ENCODE data around the gene GBA2. TPM values are rescaled to one million over a fixed set of nuclear protein-coding genes. Genes with fewer than 3 reads are reported as not detected.
A peak's percentile ranks its signal among the peaks of the same experiment; 100 is the strongest.

The GBA2 gene
- total and polyA plus RNA-seq, 2 experiments from 2014 or later = 32.1 to 80.1 TPM

GRCh38 chr9:35746583-35746982 lies 2.4 kb downstream of the GBA2 start (continued):
- TF ChIP-seq ZNF462 (CRISPR knock-in tag; IDR thresholded peaks at IDR 0.05) = no peak

- peaks cover 13% of the 10 kb centered on the region for H3F3A ChIP-seq (replicated peaks; ENCODE audit: low read depth)
- peaks cover 41% of the 10 kb centered on the region for H3K79me2 ChIP-seq (replicated peaks; ENCODE audit: insufficient read depth)
- peak overlapping the region; percentile 93; the same call in 2 of the 3 replicates for H3K4me3 Mint-ChIP-seq
- H3K27ac Mint-ChIP-seq = no peak overlapping the region
- H3K4me2 ChIP-seq = peak overlapping the region; percentile 99
- peaks cover 24% of the 10 kb centered on the region for H3K4me1 Mint-ChIP-seq
- no peaks in the 10 kb centered on the region for H3K9me3 Mint-ChIP-seq
- ATAC-seq = no peak
- no peaks in the 10 kb centered on the region for H3K9me2 ChIP-seq (ENCODE audit: insufficient read depth)
- no peak overlapping the region for H3K27ac ChIP-seq (ENCODE audit: low read depth)
- H3K4me3 ChIP-seq = peak overlapping the region; percentile 100
- H4K20me1 ChIP-seq (replicated peaks; ENCODE audit: insufficient read depth) = peaks cover 38% of the 10 kb centered on the region
- H3K27me3 ChIP-seq (ENCODE audit: insufficient read depth) = no peaks in the 10 kb centered on the region
- H3K27me3 Mint-ChIP-seq (ENCODE audit: insufficient read depth, low read depth, poor library complexity) = peaks cover 3% of the 10 kb centered on the region
- H2AFZ ChIP-seq = no peak overlapping the region
- peaks cover 49% of the 10 kb centered on the region for H3K36me3 Mint-ChIP-seq (ENCODE audit: low read depth)
- H3K36me3 ChIP-seq (ENCODE audit: insufficient read depth) = peaks cover 20% of the 10 kb centered on the region
- no peak for DNase-seq (ENCODE audit: low spot score)
- H3K4me1 ChIP-seq (ENCODE audit: insufficient read depth) = peaks cover 30% of the 10 kb centered on the region
- no peak for TF ChIP-seq ZNF114 (CRISPR knock-in tag; IDR thresholded peaks at IDR 0.05)
- no peak for TF ChIP-seq NANOG (IDR thresholded peaks at IDR 0.05; ENCODE audit: borderline replicate concordance)
- TF ChIP-seq ZNF462 (CRISPR knock-in tag; IDR thresholded peaks at IDR 0.05) = no peak
- TF ChIP-seq ETS1 (IDR thresholded peaks at IDR 0.05) = no peak
- no peak for TF ChIP-seq EZH2 (IDR thresholded peaks at IDR 0.05; ENCODE audit: low read depth, unreplicated experiment)
- TF ChIP-seq STAT1 (IDR thresholded peaks at IDR 0.05; ENCODE audit: unreplicated experiment) = no peak
- no peak for TF ChIP-seq CREB1 (CRISPR knock-in tag; IDR thresholded peaks at IDR 0.05; ENCODE audit: low read depth)
- no peak for TF ChIP-seq ZNF331 (CRISPR knock-in tag; IDR thresholded peaks at IDR 0.05; ENCODE audit: low read depth)
- no peak for TF ChIP-seq JUNB (IDR thresholded peaks at IDR 0.05; ENCODE audit: unreplicated experiment)
These were observed 3.5 kb downstream of the GBA2 start for GRCh38 chr9:35745569-35745968.

Measured in GM23338 (cell line).